Stimulated activated CD8-positive, alpha-beta memory T cell treated with anti-CD3 and anti-CD28 coated beads, Interleukin-12 subunit alpha, Interleukin-12 subunit beta, amount 100 ng/mL, for 4 hours (primary cell): ENCODE results near the gene TPST2.
"Not testable (repeated sequence)": the region's sequence is repeated elsewhere in the genome, so short reads cannot be mapped to it uniquely, and the experiment has no call there.

ENCODE experiments used
- DNase-seq: peaks from one replicate; pipeline ENCODE4 v3.0.0-alpha.2; 2020; ENCODE audit warnings: low read depth

The TPST2 gene

GRCh38 chr22:26528518-26528917, 61.4 kb downstream of the TPST2 start:
- DNase-seq: not testable (repeated sequence)

GRCh38 chr22:26527574-26528465, 62.1 kb downstream of the TPST2 start:
- no peak for DNase-seq

GRCh38 chr22:26527167-26527566, 62.8 kb downstream of the TPST2 start:
- no peak for DNase-seq

- no peak for DNase-seq
These were observed 63.9 kb downstream of the TPST2 start for GRCh38 chr22:26525946-26526564.

GRCh38 chr22:26524870-26525269, 65.1 kb downstream of the TPST2 start:
- no peak for DNase-seq

- DNase-seq: no peak
These were observed 67.3 kb downstream of the TPST2 start for GRCh38 chr22:26522592-26522991.

GRCh38 chr22:26522012-26522411, 67.9 kb downstream of the TPST2 start:
- DNase-seq: no peak

- DNase-seq: no peak
These were observed 72.5 kb downstream of the TPST2 start for GRCh38 chr22:26517429-26517828.

GRCh38 chr22:26516503-26516902, 73.4 kb downstream of the TPST2 start:
- DNase-seq: no peak

GRCh38 chr22:26515931-26516330, 74.0 kb downstream of the TPST2 start:
- DNase-seq: no peak

- DNase-seq: no peak
These were observed 75.3 kb downstream of the TPST2 start for GRCh38 chr22:26514419-26515161.

GRCh38 chr22:26513838-26514237, 76.1 kb downstream of the TPST2 start:
- no peak for DNase-seq

- peak; percentile 82 for DNase-seq
These were observed 77.7 kb downstream of the TPST2 start, which contains the start of gene TFIP11 for GRCh38 chr22:26512149-26512793. TFIP11 (minus strand) TSS chr22:26512473; CDS start chr22:26510272, 2,201 bp downstream.

GRCh38 chr22:26508148-26508547, 81.8 kb downstream of the TPST2 start:
- DNase-seq: no peak

- DNase-seq: no peak
These were observed 86.2 kb downstream of the TPST2 start for GRCh38 chr22:26503758-26504157.

- DNase-seq: peak; percentile 28
These were observed 87.0 kb downstream of the TPST2 start for GRCh38 chr22:26502688-26503561.

GRCh38 chr22:26501996-26502395, 87.9 kb downstream of the TPST2 start:
- DNase-seq: no peak

- DNase-seq: no peak
These were observed 90.7 kb downstream of the TPST2 start for GRCh38 chr22:26499188-26499703.

- DNase-seq: no peak
These were observed 93.5 kb downstream of the TPST2 start for GRCh38 chr22:26496456-26496855.

GRCh38 chr22:26494506-26494905, 95.4 kb downstream of the TPST2 start:
- no peak for DNase-seq

- no peak for DNase-seq
These were observed 97.7 kb downstream of the TPST2 start for GRCh38 chr22:26492220-26492619.
